Adipocyte (in vitro differentiated cells): Measurements from ENCODE around the gene ABCG1.

Source experiments
- DNase-seq: peaks from one replicate; pipeline ENCODE4 v3.0.0-alpha.2; 2015; ENCODE audit warnings: low read depth
- H3K27me3 ChIP-seq: replicated peaks from 2 replicates; pipeline ENCODE4 v1.7.0; 2013; ENCODE audit warnings: mild to moderate bottlenecking, low read length, moderate library complexity; ENCODE audit not compliant: control insufficient read depth, insufficient read depth
- H3K36me3 ChIP-seq: 2 replicates; pipeline ENCODE4 v1.7.0; 2013; ENCODE audit warnings: low read length, mild to moderate bottlenecking, moderate library complexity; ENCODE audit not compliant: control insufficient read depth, insufficient read depth, severe bottlenecking
- H3K4me1 ChIP-seq: 2 replicates; pipeline ENCODE4 v1.7.0; 2013; ENCODE audit warnings: mild to moderate bottlenecking, low read length, moderate library complexity; ENCODE audit not compliant: control insufficient read depth, insufficient read depth
- H3K4me3 ChIP-seq: 2 replicates; pipeline ENCODE4 v1.7.0; 2013; ENCODE audit warnings: mild to moderate bottlenecking, low read length, moderate library complexity
- H3K9ac ChIP-seq: 2 replicates; pipeline ENCODE4 v1.7.0; 2013; ENCODE audit warnings: mild to moderate bottlenecking, low read length, moderate library complexity
- H3K9me3 ChIP-seq: 2 replicates; pipeline ENCODE4 v1.7.0; 2013; ENCODE audit warnings: mild to moderate bottlenecking, low read length, moderate library complexity; ENCODE audit not compliant: control insufficient read depth

Gene ABCG1

DNA sequence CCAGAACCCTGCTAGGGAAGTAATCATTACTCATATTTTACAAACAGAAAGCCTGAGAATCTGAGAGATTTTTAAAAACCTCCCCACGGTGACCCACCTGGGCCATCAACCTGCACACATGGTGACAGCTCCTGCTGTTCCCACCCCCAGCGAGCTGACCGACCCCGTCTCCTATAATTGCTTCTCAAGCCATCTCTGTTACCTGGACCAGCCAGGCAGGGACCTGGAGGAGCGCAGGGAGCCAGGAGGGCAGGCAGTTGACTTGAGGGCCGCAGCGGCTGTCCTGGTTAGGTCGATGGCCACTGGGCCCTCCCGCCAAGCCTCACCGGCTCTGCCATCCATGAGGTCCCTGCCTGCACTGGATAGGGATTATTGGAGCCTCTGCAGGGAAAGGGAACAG lies 124.2 kb downstream of the ABCG1 start:
- Histone ChIP-seq H3K36me3 (no peaks in the 10 kb centered on the region), H3K27me3 (peaks cover 21% of the 10 kb centered on the region), H3K4me1 (no peaks in the 10 kb centered on the region), H3K9me3 (no peaks in the 10 kb centered on the region), H3K9ac (no peak overlapping the region), H3K4me3 (no peak overlapping the region)
- no peak for DNase-seq

DNA sequence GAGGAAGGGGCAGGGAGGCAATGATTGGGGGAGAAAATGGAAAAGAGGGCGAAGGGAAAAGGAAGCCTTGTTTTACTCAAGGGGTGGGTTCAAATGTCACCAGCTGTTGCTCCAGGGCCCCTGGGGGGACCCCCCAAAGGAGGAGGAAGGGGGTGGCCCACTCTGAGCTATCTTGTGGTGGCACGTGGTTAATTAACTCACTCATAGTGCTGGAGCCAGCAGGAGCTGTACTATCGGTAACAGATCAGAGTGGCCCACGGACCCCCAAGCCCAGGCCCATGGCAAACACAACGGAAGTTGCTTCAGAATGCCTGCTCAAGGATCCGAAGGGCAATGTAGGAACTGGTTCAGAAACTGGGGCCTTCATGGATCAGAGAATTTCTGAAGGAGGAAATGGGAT lies 124.6 kb downstream of the ABCG1 start:
- no peak for DNase-seq
- Histone ChIP-seq H3K27me3 (peaks cover 24% of the 10 kb centered on the region), H3K9me3 (no peaks in the 10 kb centered on the region), H3K36me3 (no peaks in the 10 kb centered on the region), H3K4me3 (no peak overlapping the region), H3K9ac (no peak overlapping the region), H3K4me1 (no peaks in the 10 kb centered on the region)

DNA sequence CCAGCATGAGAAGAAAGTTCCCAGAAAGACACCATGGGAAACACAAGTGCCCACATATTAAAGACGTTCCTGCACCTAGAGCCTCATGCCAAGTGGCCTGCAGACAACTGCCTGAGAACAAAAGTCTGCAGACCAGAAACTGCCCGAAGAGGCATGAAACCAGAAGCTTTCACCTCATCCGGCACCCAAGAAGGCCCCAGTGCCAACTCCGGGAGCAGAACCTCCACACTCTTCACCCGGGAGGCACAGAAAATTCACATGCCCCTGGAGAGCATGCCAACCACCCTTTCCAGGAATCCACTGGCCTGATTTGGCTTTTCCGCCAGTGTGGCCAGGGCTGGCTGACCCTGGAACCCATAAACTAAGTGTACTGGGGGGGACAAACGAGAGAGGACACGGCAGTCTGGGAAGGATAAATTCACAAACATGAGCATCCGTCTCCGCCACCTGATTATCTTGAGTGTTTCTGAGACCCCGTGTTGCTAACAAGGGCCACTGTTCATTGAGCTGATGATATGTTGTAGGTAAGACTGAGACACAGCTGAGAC lies 125.1 kb downstream of the ABCG1 start:
- DNase-seq: no peak
- H3K9ac ChIP-seq: no peak overlapping the region
- peaks cover 28% of the 10 kb centered on the region for H3K27me3 ChIP-seq
- H3K4me1 ChIP-seq: no peaks in the 10 kb centered on the region
- H3K36me3 ChIP-seq: no peaks in the 10 kb centered on the region
- no peak overlapping the region for H3K4me3 ChIP-seq
- peaks cover 3% of the 10 kb centered on the region for H3K9me3 ChIP-seq

DNA sequence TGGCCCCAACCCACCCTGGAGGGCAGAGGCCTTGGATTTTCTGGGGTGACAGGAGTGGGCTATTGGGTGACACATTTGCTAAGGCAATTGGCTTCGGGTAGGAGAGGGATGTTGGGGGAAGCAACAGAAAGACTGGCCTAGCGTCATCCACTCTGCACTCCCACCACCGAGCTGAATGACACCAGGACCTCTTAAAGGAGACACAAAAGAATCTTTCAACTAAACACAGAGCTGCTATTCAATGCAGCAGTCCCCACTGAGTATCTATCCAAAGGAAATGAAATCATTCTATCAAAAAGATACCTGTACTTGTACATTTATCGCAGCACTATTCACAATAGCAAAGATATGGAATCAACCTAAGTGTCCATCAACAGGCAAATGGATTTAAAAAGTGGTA lies 125.7 kb downstream of the ABCG1 start:
- H3K4me3 ChIP-seq: no peak overlapping the region
- peaks cover 4% of the 10 kb centered on the region for H3K9me3 ChIP-seq
- H3K27me3 ChIP-seq: peaks cover 29% of the 10 kb centered on the region
- no peak overlapping the region for H3K9ac ChIP-seq
- H3K4me1 ChIP-seq: no peaks in the 10 kb centered on the region
- no peak for DNase-seq
- H3K36me3 ChIP-seq: no peaks in the 10 kb centered on the region

DNA sequence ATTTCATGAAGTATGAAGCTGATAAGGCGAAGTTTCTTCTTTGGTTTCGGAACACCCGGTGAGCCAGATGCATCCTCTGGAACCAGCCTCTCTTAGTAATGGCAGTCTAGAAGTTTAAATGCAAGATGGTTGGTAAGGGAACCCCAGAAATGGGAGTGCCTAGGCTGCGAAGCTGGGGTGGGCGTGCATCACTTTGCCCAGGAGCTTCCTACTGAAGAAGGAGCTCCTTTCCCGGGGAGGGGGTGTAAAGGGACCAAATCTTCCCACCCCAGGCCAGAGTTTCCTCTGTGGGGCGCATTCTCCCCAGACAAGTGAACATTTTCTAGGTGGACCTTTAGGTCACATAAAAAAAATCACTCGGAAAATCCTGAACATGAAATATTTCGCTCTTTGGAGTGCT lies 127.5 kb downstream of the ABCG1 start:
- Histone ChIP-seq H3K9ac (no peak overlapping the region), H3K27me3 (peaks cover 23% of the 10 kb centered on the region), H3K36me3 (no peaks in the 10 kb centered on the region), H3K4me3 (no peak overlapping the region), H3K9me3 (peaks cover 4% of the 10 kb centered on the region), H3K4me1 (no peaks in the 10 kb centered on the region)
- no peak for DNase-seq
